EL (cell line): ENCODE results near the gene SLC19A1.
"Not testable (repeated sequence)": the region's sequence is repeated elsewhere in the genome, so short reads cannot be mapped to it uniquely, and the experiment has no call there.

Experiments used
- DNase-seq: peaks from one replicate; pipeline ENCODE4 v3.0.0-alpha.2; 2016

The SLC19A1 gene

GRCh38 chr21:45576838-45577737, 34.8 kb upstream of the SLC19A1 start:
- no peak for DNase-seq

DNA sequence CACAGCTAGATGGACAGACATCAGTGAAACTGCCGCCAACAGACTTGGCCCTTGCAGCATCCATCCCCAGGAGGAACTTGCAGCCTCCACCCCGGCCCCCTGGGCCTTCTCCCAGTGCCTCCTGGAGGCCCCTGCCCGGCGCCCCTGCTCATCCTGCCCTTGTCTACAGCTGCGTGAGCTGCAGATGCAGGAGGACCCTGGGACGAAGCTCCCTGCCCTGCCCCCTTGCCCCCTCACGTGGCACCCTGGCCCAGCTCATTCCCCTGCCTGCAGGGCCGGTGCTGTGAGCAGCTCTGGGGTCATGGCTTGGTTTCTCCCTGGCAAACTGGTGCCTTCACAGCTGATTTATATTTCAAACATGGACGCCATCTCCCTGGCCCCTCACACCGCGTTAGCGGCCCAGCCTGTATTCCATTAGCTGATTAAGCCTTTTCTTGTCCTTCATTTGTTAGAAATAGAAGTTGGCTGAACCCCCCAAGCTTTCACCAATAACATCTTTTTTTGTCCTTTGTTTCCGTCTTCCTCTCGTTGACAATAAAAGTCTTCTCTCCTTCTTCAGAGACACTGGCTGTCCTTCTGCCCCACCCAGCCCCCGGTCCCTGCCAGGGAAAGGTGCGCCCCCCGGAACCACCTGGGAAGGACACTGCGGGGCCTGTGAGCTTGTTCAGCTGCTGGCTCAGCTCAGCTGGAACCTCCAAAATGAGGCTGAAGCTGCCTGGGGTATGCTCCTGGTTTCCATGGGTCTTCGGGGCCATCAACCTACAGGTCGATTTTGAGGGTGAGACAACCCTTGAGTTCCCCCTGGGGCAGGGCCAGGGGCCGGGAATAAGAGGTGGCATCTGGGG, 34.0 kb upstream of the SLC19A1 start:
- no peak for DNase-seq

DNA sequence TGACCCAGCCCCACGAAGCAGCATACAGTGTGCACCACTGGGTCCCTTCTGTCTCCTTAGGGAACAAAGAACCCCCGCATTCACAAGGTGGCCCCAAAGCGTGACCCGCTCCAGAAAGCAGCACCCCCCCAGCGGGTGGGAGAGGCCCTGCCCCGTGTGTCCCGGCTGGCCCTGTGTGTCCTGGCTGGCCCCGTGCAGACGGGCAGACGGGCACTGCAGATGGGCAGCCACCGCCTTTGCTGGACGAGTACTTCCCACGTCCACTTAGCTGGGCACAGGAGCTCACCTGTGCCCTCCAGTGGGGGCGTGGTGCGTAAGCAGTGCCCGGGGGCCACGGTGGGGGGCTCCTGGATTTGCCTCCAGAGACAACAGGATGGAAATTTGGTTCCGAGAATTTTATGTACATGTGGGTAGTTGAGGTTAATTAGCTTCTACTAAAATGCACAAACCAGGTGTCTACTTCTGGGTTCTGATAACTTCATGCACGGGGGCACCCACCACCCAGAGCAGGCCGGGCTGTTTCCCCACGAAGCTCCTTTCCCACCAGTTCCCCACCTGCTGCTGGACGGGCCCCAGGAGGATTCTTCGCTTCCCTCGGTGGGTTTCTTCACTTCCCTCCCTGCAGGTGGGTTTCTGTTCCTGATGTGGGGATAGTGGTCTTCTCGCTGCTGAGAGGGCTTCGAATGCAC, 33.2 kb upstream of the SLC19A1 start:
- no peak for DNase-seq

- no peak for DNase-seq
Observed at GRCh38 chr21:45574691-45575090, 32.5 kb upstream of the SLC19A1 start.

GRCh38 chr21:45574081-45574501, 31.9 kb upstream of the SLC19A1 start:
- no peak for DNase-seq

DNA sequence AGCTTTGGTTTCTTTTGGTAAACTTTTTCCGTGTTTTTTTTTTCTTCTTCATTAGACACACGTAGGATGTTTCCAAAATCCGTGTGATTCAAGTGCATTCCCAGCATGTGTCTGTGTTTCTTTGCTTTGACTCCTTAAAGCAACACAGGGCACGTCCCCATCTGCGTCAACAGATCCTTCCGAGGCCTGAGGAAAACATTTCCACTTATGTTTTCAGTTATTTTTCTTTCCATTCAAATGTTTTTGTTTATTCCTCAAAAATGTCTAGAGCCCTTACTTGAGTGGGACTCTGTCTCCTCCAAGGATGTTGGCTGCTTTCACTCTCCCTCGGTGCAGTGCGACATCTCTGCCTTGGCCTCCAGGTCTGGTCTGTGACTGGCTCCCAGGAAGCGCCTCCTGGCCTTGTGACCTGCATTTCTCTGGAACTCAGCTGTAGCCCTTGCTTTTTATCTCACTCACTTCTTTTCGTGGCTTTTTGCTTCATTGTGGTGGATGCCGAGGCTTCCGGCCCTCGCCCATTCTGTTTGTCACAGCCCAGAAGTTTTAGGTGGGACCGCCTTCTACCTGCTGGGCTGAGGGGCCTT, 31.3 kb upstream of the SLC19A1 start:
- DNase-seq, result no peak

DNA sequence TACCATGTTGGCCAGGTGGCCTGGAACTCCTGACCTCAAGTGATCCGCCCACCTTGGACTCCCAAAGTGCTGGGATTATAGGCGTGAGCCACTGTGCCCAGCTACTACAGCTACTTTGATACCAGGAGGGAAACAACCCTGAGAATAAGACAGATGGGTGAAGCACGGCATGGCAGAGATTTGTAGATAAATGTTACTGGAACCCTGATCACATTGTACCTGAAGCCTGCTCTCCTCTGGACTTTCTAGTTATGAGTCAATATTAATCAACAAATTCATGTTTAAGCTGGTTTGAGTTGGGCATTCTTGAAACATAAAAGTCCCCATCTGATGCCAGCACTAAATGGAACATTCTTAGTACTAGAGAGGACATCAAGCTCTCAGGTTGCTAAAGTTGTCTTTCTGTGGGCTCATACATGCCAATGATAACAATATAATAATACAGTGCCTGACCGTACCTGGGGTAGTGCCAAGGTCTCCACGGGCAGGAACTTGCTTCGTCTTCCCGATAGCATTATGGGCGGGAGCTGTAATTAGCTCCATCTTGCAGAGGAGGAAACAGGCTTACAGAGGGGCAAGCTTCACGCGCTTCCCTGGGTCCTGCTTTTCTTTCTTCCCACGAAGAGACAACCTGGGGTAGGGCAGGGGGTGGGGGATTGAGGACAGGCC, 30.7 kb upstream of the SLC19A1 start:
- DNase-seq, result no peak

DNA sequence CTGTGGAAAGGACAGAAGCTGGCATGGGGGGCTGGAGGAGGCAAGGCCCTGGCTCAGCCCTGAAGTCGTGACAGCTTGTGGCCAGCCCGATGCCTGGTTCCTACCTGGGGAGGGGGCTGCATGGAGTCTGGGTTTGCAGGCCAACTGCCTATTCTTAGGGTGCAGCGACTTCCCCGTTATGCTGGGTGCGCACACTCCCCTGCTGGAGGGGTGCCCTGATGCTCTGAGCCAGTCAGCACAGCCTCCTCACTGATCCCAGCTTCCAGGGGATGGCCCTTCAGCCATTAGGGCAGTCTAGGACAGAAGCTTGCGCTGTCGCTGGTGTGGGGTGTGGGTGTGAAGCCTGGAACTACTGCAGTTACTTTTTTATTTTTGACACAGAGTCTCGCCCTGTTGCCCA, 30.0 kb upstream of the SLC19A1 start:
- DNase-seq, result no peak

- no peak for DNase-seq
Observed at GRCh38 chr21:45571641-45572040, 29.4 kb upstream of the SLC19A1 start.

DNA sequence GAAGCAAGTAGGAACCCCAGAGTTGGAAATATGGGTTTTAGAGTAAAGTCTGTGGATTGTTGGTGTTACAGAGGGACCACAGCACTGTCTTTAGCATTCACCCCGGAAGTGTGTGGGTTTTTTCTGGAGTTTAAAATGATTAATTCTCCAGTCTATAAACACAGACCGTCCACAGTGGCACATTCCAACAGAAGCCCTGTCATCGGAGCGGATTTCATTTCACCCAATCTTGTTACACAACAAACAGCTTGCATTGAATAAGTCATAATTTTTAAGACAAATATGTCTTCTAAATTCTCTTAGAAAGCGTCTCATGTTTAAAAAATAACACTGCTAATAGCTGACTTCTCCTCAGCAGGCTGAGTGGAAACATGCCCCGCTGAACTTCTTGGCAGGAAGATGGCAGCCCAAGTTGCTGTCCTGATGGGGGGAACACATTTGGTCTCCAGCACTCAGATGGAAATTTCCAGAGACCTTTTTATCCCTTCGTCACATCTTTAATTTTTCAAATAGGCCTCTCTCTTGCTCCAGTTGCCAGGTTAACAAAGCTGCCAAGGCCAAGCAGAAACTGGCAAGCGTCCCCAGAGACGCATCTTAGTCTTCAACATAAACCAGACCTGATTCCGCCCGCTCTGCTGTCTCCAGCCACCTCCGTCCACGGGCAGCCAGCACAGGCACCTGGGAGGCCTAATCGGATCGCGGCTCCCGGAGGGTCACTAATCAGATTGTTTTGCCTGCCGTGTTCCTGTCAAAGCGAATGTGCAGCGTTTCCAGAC, 28.8 kb upstream of the SLC19A1 start:
- DNase-seq, result peak; percentile 74

DNA sequence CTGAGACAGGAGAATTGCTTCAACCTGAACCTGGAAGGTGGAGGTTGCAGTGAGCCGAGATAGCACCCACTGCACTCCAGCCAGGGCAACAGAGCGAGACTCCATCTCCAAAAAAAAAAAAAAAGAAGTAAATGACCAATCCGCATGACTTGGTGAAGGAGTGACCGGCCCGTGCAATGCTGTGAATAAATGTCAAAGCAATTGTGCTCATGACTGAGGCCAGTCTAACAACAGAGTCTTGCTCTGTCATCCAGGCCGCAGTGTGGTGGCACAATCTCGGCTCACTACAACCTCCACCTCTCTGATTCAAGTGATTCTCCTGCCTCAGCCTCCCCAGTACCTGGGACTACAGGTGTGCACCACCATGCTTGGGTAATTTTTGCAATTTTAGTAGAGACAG, 27.8 kb upstream of the SLC19A1 start:
- no peak for DNase-seq

DNA sequence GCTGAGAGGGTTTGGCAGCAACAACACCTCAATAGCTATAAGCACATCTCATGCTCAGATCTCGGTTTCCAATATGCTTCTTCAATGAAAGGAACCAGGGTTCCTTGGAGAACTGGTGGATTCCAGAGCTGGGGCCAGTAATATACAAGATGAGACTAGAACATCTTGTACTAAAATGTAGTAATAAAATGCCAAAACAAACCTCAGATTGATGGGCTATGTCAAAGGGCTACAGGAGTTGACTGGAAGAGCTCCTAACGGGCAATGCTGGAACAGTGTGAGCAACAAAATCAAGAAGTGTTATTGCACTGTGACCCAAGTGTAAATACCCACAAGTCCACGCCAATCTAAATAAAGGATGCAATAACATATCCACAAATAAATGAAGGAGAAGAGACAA, 26.1 kb upstream of the SLC19A1 start:
- DNase-seq, result no peak

GRCh38 chr21:45564137-45564536, 21.9 kb upstream of the SLC19A1 start:
- DNase-seq, result not testable (repeated sequence)

DNA sequence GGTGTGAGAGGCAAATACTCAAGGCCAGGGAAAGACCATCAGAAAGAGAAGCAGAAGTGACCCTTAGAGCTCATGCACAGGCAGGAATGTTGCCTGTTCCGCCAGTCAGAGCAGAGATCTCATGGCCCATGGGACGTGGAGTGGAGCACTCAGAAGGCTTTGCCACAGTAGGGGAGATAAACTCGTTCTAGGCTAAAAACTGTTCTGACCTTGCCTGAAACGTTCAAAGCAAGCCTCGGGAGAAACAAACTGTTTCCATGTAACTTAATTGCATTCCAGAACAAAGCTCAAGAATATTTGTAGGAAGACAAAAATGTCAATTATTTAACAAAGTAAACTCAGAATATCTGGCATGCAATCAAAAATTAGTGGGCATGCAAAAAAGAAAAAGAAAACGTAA, 20.7 kb upstream of the SLC19A1 start:
- peak; percentile 28 for DNase-seq

- DNase-seq, result no peak
Observed at GRCh38 chr21:45562402-45562801, 20.2 kb upstream of the SLC19A1 start.

GRCh38 chr21:45561241-45561640, 19.0 kb upstream of the SLC19A1 start:
- DNase-seq, result not testable (repeated sequence)

DNA sequence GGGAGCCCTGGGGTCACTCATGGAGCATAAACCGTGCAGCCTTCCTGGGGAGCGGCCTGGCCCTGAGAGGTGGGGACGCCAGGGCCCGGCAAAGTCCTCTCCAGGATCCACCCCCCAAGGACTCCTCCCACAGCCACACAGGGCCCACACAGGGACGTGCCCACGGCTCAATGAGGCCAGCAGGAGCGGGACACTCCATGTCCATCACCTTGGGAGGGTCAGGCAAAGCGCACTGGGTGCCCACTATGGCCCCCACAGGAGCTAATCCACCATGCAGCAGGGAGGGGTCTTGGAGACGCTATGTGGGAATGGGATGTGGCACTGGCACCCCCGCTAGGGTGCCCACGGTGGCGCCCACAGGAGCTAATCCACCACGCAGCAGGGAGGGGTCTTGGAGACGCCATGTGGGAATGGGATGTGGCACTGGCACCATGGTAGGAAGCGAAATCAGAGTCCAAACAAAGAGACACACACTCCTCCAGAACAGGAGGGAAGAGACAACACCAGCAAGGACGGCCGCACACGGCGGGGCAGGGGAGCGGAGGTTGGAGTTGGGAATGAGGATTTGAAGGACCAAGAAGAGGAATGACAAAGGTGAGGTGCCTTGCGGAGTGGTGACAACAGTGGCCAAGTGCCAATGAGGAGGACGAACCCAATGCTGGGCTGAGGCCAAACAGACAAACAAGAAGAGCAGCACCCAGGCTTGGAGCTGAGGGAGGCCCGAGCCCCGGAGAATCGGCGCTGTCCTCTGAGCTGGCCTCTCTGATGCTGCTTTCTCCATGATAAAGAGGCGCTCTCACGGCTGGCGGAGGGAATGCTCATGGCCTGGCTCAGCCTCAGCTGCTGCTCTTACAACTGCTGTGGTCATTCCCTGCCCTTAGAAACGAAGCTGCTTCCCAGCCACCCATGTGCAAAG, 18.1 kb upstream of the SLC19A1 start:
- no peak for DNase-seq

GRCh38 chr21:45559216-45560105, 17.2 kb upstream of the SLC19A1 start:
- no peak for DNase-seq

GRCh38 chr21:45558044-45558721, 15.9 kb upstream of the SLC19A1 start:
- DNase-seq, result no peak
